Suprapubic skin (tissue), 4 donors: ENCODE data around the gene KIRREL3. TPM values are rescaled to one million over a fixed set of nuclear protein-coding genes. Genes with fewer than 3 reads are reported as not detected.

Experiments
- DNase-seq, 2 donors: peaks; one replicate each; pipeline ENCODE4 v3.0.0-alpha.2; 2019; ENCODE audit warnings: low spot score in 2 of 2
- H3K27ac ChIP-seq: fragments of 200-600 bp; sonication (generic); one replicate; pipeline ENCODE4 v1.5.1; 2019
- H3K27me3 ChIP-seq: fragments of 200-600 bp; sonication (generic); one replicate; pipeline ENCODE4 v1.5.1; 2019
- H3K36me3 ChIP-seq: fragments of 200-600 bp; sonication (generic); one replicate; pipeline ENCODE4 v1.5.1; 2019
- H3K4me1 ChIP-seq: fragments of 200-600 bp; sonication (generic); one replicate; pipeline ENCODE4 v1.5.1; 2019
- H3K4me3 ChIP-seq: fragments of 200-600 bp; sonication (generic); one replicate; pipeline ENCODE4 v1.5.1; 2019; ENCODE audit warnings: mild to moderate bottlenecking
- H3K9me3 ChIP-seq: fragments of 200-600 bp; sonication (generic); one replicate; pipeline ENCODE4 v1.5.1; 2019
- EP300 ChIP-seq: sonication (generic); formaldehyde crosslinking; IDR thresholded peaks from one replicate; pipeline ENCODE4 v1.6.1; 2017; ENCODE audit warnings: antibody characterized with exemption
- POLR2A ChIP-seq, 2 donors: fragments of 450-650 bp; IDR thresholded peaks; one replicate each; pipeline ENCODE4 v1.6.1; 2017; ENCODE audit warnings: antibody characterized with exemption in 2 of 2, mild to moderate bottlenecking in 2 of 2, moderate library complexity in 2 of 2
- POLR2AphosphoS5 ChIP-seq, 3 donors: sonication (generic); formaldehyde crosslinking; IDR thresholded peaks; one replicate each; pipeline ENCODE4 v1.6.1; 2017; ENCODE audit warnings: antibody characterized with exemption in 3 of 3
- WGBS: methylation state at CpG from one replicate; pipeline ENCODE4 v1.1.5; 2018; 5-methylcytosine and 5-hydroxymethylcytosine counted together
- total RNA-seq, 4 donors: library from RNA; depleted of rRNA; stranded (reverse); fragments of >200 nt; gene quantifications; one replicate each; pipeline ENCODE4 v1.1.0, GENCODE V29; 2016
- TF ChIP-seq, protein P1 (sequence below), 2 donors: fragments of 200-600 bp in 1 of 2; fragments of 450-650 bp in 1 of 2; sonication (generic) in 1 of 2; IDR thresholded peaks; one replicate each; pipeline ENCODE4 v1.5.1; 2016 to 2019; ENCODE audit warnings: antibody characterized with exemption in 2 of 2, mild to moderate bottlenecking in 1 of 2, moderate library complexity in 1 of 2

KIRREL3 gene
- total RNA-seq, 4 donors from 2014 or later, result 0.17 TPM; not detected in 3

DNA sequence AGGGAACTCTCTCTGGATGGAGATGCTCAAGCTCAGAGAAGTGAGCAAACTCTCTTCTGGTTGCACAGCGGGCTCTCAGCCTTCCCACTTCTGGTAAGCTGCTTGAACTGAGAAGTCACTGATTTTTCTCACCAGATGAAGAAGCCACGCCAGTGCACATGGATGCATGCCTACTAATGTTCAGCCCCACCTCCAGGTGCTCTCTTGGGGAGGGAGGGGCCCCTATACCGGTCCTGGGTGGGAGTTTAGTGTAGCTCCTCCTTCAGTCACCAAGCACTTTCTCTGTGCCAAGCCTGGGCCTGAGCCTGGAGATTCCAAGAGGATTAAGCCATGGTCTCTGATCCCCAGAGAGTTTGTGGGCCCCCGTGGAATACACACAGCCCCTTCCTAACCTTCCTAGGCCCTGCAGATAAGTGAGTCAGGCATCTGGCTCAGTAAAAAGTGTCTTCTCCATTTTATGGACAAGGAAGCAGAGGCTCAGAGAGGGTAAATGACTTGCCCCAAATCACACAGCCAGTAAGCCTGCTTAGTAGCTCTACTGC, 502.9 kb downstream of the KIRREL3 start:
- Histone ChIP-seq H3K4me3 (no peak overlapping the region), H3K27me3 (peaks cover 25% of the 10 kb centered on the region), H3K9me3 (no peaks in the 10 kb centered on the region), H3K36me3 (no peaks in the 10 kb centered on the region), H3K27ac (no peak overlapping the region), H3K4me1 (no peaks in the 10 kb centered on the region)
- no peak for DNase-seq
- TF ChIP-seq POLR2A (IDR thresholded peaks at IDR 0.05) (no peak), EP300 (no peak), POLR2AphosphoS5 (IDR thresholded peaks at IDR 0.05) (no peak)
- TF ChIP-seq, protein P1, sequence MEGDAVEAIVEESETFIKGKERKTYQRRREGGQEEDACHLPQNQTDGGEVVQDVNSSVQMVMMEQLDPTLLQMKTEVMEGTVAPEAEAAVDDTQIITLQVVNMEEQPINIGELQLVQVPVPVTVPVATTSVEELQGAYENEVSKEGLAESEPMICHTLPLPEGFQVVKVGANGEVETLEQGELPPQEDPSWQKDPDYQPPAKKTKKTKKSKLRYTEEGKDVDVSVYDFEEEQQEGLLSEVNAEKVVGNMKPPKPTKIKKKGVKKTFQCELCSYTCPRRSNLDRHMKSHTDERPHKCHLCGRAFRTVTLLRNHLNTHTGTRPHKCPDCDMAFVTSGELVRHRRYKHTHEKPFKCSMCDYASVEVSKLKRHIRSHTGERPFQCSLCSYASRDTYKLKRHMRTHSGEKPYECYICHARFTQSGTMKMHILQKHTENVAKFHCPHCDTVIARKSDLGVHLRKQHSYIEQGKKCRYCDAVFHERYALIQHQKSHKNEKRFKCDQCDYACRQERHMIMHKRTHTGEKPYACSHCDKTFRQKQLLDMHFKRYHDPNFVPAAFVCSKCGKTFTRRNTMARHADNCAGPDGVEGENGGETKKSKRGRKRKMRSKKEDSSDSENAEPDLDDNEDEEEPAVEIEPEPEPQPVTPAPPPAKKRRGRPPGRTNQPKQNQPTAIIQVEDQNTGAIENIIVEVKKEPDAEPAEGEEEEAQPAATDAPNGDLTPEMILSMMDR (IDR thresholded peaks at IDR 0.05), result no peak
- 70% methylated on average over 2 of the region's 4 CpGs for WGBS

DNA sequence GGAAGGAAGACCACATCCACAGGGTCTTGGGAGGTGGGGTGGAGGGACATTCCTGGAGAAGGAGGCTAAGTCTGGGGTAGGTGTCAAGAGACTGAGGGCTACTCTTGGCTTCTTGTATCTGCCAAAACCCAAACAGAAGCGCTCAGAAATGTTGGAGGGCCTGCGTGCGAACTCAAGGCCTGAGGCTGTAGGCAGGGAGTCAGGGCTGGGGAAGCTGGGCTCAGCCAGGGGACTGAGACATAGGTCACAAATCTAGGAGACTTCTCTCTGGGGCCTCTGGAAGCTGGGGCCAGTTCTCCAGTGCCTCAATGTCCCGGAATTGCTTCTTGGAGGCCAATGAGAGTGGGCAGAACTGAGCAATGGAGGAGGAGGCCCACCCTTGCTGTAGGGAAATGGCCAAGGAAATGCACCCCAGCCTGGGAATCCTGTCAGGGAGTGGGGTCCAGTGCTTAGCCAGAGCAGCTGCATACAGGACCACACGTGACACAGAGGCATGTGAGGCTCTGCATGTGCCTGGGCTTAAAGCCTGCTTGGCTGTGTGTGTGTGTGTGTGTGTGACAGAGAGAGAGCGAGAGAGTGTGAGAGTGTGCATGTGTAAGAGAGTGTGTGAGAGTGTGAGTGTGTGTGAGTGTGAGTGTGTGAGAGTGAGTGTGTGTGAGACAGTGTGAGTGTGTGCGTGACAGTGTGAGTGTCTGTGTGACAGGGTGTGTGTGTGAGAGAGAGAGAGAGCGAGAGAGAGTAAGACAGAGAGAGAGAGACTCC, 503.8 kb downstream of the KIRREL3 start:
- no peak overlapping the region for H3K4me3 ChIP-seq
- H3K9me3 ChIP-seq, result no peaks in the 10 kb centered on the region
- H3K27ac ChIP-seq, result no peak overlapping the region
- H3K4me1 ChIP-seq, result no peaks in the 10 kb centered on the region
- DNase-seq, result no peak
- H3K36me3 ChIP-seq, result no peaks in the 10 kb centered on the region
- H3K27me3 ChIP-seq, result peaks cover 18% of the 10 kb centered on the region
- TF ChIP-seq POLR2AphosphoS5 (IDR thresholded peaks at IDR 0.05) (no peak), EP300 (no peak), POLR2A (IDR thresholded peaks at IDR 0.05) (no peak)
- TF ChIP-seq, protein P1 (IDR thresholded peaks at IDR 0.05), result no peak
- 80% methylated on average over 8 of the region's 8 CpGs for WGBS

DNA sequence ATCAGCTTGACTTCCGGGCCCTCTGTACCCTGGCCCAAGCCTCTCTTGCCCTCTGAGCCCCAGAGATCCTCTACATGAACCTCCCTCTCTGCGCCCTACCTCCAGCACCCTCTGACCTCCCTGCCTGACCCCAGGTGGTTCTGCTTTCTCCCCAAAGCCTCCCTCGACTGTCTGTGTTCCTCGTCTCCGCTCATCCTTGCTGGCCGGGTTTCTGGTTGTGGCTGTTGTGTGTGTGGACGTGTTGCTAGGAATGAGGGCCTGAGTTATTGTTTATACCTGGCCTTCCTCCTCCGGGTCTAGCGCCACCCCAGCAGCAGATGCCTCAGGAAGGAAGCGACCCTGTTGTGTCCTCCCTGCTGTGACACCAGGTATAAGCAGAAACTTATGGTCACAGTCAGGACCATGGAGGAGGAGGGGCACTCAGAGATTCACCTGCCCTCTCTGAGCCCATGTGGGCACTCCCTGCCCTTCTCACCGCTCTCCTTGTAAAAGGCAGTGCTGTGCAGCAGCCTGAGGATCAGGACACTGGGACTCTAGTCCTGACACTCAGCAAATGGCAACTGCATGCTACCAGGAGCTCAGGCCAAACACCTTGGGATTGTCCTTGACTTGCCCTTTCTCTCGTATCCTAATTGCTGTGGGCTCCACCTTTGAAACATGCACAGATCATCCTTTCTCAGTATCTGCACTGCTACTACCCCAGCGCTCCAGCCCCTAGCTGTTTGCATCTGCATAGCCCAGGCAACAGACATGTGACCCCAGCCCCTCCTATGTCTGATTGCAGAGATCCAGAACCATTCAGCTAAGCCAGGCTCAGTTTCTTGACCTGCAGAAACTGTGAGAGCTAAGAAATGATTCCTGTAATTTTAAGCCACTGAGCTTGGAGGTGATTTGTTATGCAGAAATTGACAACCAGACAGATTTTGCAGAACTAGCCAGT, 505.0 kb downstream of the KIRREL3 start:
- Histone ChIP-seq H3K9me3 (no peaks in the 10 kb centered on the region), H3K27me3 (peaks cover 11% of the 10 kb centered on the region), H3K4me3 (no peak overlapping the region), H3K4me1 (no peaks in the 10 kb centered on the region), H3K27ac (no peak overlapping the region), H3K36me3 (no peaks in the 10 kb centered on the region)
- TF ChIP-seq EP300, result no peak
- TF ChIP-seq POLR2A (IDR thresholded peaks at IDR 0.05), result no peak
- no peak for TF ChIP-seq POLR2AphosphoS5 (IDR thresholded peaks at IDR 0.05)
- TF ChIP-seq, protein P1 (IDR thresholded peaks at IDR 0.05), result no peak
- DNase-seq, result no peak
- whole genome bisulfite sequencing, result 81% methylated on average over 12 of the region's 13 CpGs

DNA sequence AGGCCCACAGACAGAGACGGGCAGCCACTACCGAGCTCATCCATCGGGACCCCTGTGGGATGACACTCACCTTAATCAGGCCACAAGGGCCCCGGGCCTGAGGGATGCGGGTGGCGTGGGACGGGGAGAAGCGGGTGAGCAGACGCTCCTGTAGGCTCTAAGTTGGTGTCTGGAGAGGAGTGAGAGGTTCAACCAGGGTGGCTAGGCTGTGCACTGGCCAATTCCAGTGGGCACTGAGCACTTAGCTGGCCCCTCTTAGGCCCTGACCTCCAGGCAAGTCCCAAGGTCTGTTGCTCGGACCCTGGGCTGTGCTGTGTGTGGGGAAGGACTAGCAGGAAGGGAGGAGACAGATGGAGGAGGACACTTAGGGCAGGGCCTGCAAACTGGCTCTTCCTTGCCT, 505.7 kb downstream of the KIRREL3 start:
- no peaks in the 10 kb centered on the region for H3K9me3 ChIP-seq
- WGBS, result 77% methylated on average over 10 of the region's 10 CpGs
- TF ChIP-seq POLR2AphosphoS5 (IDR thresholded peaks at IDR 0.05), result no peak
- peaks cover 9% of the 10 kb centered on the region for H3K27me3 ChIP-seq
- H3K4me3 ChIP-seq, result no peak overlapping the region
- no peaks in the 10 kb centered on the region for H3K36me3 ChIP-seq
- DNase-seq, result no peak
- no peak overlapping the region for H3K27ac ChIP-seq
- no peaks in the 10 kb centered on the region for H3K4me1 ChIP-seq

- Histone ChIP-seq H3K9me3 (no peaks in the 10 kb centered on the region), H3K4me3 (no peak overlapping the region), H3K4me1 (no peaks in the 10 kb centered on the region), H3K27ac (no peak overlapping the region), H3K27me3 (no peaks in the 10 kb centered on the region), H3K36me3 (no peaks in the 10 kb centered on the region)
- WGBS, result 91% methylated on average over 13 of the region's 13 CpGs
- TF ChIP-seq, protein P1 (IDR thresholded peaks at IDR 0.05), result no peak
- no peak for TF ChIP-seq POLR2AphosphoS5 (IDR thresholded peaks at IDR 0.05)
- TF ChIP-seq EP300, result no peak
- no peak for TF ChIP-seq POLR2A (IDR thresholded peaks at IDR 0.05)
- no peak for DNase-seq
These were observed 508.1 kb downstream of the KIRREL3 start for GRCh38 chr11:126492331-126493082.
